T follicular helper cell (primary cell): ENCODE data around the gene WDHD1.
"Not testable (repeated sequence)": the region's sequence is repeated elsewhere in the genome, so short reads cannot be mapped to it uniquely, and the experiment has no call there.

ENCODE experiments used
- DNase-seq: peaks from one replicate; pipeline ENCODE4 v3.0.0-alpha.2; 2020; ENCODE audit warnings: low read depth
- total RNA-seq, 2 experiments: gene quantifications; one replicate each; lab custom pipeline; 2026; lab: John Stamatoyannopoulos, UW

WDHD1 gene, protein sequence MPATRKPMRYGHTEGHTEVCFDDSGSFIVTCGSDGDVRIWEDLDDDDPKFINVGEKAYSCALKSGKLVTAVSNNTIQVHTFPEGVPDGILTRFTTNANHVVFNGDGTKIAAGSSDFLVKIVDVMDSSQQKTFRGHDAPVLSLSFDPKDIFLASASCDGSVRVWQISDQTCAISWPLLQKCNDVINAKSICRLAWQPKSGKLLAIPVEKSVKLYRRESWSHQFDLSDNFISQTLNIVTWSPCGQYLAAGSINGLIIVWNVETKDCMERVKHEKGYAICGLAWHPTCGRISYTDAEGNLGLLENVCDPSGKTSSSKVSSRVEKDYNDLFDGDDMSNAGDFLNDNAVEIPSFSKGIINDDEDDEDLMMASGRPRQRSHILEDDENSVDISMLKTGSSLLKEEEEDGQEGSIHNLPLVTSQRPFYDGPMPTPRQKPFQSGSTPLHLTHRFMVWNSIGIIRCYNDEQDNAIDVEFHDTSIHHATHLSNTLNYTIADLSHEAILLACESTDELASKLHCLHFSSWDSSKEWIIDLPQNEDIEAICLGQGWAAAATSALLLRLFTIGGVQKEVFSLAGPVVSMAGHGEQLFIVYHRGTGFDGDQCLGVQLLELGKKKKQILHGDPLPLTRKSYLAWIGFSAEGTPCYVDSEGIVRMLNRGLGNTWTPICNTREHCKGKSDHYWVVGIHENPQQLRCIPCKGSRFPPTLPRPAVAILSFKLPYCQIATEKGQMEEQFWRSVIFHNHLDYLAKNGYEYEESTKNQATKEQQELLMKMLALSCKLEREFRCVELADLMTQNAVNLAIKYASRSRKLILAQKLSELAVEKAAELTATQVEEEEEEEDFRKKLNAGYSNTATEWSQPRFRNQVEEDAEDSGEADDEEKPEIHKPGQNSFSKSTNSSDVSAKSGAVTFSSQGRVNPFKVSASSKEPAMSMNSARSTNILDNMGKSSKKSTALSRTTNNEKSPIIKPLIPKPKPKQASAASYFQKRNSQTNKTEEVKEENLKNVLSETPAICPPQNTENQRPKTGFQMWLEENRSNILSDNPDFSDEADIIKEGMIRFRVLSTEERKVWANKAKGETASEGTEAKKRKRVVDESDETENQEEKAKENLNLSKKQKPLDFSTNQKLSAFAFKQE
- 11.1 to 33.2 reads per million in 2 experiments for total RNA-seq

DNA sequence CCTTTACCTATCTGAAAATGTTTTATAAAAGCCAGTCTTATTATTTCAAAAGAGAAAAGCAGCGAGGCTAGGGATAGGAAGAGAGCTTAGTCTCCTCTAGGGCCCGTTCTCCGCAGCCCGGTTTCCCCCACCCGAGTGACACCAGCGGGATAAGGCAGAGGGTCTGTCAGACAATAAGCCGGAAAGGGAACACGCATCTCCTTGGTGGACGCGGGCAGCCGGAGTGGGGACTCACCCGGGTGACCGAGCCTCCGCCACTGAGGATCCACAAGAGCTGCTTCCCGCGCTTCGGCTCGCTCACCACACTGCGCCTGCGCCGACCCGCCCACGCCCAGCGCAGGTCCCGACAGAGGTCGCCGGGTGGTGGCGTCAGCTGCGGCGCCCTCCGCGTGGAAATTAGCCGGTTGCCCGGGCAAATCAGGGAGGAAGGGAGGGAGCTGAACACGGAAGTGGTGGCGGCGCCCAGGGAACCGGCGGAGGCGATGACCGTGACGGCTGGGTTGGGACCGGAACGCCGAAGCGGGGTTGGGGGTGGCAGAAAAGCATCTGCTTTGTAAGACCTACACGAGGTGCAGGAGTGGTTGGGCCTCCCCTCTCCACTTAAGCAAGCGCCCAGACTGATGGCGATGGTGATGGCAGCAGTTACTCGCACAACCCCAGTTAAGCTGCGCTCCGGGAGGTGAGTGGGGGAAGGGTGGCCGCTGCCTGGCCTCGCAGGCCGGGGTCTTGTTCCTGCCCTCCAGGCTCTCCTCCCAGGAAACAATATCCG, at the start of gene WDHD1, which contains the start of gene SOCS4:
TSS of gene WDHD1 (minus strand) at position 307 of the 769 bp plus-strand sequence. CDS start 312 bp downstream, outside the sequence.
TSS of gene SOCS4 (plus strand) at position 444 of the 769 bp plus-strand sequence. CDS start 15,806 bp downstream, outside the sequence.
- peak; percentile 91 for DNase-seq

DNA sequence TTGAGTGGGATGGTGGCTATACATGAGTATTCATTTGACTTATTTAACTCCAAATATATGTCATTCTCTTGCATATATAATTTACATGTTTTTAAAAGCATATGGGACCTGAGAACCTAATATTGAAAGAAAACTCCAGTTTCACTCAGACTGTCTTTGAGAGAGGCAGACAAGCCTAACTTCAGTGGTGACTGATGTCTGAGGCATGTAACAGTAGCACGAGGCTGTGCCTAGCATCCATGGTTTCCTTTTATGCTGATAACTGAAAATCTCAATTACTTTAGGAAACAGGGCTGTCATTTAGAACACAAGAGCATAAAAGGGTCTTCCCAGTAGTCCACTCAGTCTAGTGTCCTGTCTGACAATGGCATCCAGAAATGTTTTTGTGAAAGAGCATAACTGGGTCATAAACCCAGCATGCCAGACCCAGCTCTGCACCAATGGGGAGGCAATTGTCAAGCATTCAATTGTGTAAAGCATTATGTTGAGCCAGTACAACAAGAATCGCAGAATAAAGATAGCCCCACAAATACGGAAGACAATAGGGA, 48.8 kb upstream of the WDHD1 start:
- no peak for DNase-seq

DNA sequence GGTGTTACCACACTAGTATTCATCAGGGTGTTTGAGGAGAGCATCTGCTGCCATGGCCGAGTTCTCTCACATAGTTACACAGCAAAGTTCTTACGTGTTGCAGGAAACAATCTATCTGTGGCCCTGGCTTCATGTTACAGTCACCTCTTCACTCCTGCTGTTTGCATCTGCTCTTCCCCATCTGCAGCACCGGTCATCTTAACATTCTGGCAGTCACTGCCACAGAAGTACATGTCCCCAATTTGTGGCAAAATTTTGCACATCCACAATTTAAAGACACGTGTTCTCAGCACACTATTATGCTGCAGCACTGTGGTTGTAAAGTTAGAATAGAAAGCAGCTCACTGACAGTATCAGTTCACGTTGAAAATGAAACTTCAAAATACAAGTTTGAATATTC, 47.8 kb upstream of the WDHD1 start:
- DNase-seq, result no peak

DNA sequence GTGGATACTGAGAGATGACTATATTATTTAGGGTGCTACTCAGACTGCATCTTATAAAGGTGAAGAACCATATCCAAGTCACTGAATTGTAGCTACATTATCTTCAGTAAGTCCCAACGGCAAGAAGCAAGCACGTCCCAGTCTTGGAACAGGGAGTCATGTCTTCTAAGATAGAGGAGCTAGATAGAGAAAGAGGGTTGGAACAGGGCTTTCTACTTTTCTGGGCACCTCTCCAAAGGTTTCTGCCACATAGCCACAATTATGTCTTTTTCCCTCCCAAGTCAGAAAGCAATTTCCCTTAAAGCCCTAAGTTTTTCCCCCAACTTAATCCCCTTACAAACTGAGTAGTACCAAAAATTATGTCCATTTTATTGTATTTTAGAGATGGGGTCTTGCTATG, 47.0 kb upstream of the WDHD1 start:
- DNase-seq, result no peak

DNA sequence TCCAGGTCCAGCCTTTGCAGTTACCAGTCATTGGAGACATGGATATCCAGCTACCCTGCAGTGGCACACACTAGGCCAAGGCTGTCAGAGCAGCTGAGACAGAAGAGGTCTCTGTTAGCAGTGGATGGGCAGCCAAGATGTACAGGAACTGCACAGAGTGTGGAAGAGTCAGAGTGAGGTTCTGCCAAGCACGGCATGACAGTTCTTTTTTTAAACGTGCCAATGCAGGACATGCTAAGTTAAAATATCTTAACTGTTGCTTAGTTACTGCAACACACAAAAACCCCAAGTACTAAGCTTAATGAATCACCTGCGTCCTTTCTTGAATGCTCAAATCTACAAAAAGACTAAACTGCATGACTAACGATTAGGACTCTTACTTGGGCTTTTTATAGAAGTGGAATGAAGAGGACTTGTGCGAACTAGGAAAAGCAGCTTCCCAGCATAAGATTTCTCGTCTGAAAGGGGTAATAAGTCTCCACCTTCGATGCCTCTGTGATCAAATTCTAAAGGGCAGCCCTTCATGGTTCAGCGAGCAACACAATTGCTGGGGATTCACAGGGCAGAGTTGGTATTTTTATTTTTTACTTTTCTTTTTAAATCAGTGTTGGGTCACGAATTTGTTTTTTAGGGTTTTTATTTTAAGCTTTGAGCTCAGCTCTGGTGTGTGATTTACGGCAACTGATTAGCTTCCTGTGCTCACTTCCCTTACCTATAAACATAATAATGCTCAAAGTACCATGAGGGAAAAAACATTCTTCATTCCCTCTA, 45.2 kb upstream of the WDHD1 start:
- no peak for DNase-seq

GRCh38 chr14:55070981-55071411, 44.1 kb upstream of the WDHD1 start:
- no peak for DNase-seq

DNA sequence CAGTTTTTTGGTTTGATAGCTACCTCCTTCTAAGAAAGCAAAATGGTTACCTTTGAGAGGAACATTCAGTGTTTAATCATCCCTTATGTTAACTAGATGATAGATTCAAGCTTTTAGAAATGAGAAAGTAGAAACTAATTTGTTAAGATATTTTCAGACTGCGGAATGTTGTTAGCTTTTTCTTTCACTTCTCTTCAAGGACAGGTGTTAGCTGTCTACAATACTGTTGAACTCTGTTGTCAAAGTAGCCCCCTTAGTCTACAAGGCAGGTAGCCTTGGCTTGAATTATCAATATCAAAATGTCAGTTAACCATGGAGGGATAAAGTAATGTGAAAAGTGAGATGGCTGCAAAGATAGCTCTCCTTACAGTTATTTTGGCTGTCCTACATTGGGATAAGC, 39.3 kb upstream of the WDHD1 start:
- no peak for DNase-seq

- no peak for DNase-seq
Observed at GRCh38 chr14:55065411-55065810, 38.5 kb upstream of the WDHD1 start.

DNA sequence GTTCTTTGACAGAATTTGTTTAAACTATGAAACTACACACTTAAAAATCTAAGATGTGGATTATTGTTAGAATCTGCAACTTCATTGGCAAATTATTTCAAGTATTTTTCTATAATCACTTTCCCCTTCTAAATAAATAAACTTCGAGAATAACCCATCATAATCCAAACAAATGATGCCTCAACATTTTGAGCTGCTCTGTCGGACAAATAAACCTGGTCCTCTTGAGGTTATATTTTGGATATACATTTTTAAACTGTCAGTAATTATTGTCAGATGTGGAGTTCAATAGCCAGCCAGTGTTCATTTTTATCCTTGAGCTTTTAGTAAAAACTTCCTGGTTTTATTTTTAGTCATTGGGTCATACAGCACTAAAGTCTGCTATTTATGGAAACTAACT, 38.0 kb upstream of the WDHD1 start:
- not testable (repeated sequence) for DNase-seq

GRCh38 chr14:55062517-55063351, 35.8 kb upstream of the WDHD1 start:
- DNase-seq, result no peak

DNA sequence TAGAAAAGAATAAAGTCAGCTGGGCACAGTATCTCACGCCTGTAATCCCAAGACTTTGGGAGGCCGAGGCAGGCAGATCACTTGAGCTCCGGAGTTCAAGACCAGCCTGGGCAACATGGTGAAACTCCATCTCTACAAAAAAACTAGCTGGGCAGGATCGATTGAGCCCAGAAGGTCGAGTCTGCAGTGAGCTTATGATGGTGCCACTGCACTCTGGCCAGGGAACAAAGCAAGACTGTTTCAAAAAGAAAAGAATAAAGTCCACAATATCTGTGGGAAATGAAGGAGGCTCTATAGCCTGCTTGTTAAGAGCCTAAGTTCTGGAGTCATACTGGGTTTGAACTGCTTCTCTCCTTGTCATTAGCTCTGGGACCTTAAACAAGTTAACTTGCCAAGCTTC, 32.4 kb upstream of the WDHD1 start:
- DNase-seq, result no peak

DNA sequence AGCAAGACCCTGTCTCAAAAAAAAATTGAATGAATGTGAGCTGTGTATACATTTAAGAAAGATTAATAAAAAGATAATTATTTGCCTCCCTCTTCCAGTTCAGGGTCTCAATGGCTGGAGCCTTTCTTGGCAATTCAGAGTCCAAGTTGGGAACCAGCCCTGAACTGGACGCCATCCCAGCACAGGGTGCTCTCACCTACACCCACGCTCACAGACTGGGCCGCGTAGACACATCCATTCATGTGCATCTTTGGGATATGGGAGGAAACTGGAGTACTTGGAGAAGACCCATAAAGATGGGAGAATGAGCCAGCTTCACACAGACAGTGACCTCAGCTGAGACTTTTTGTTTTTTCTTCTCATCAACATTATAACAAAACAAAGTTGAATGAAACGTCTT, 31.0 kb upstream of the WDHD1 start:
- no peak for DNase-seq

DNA sequence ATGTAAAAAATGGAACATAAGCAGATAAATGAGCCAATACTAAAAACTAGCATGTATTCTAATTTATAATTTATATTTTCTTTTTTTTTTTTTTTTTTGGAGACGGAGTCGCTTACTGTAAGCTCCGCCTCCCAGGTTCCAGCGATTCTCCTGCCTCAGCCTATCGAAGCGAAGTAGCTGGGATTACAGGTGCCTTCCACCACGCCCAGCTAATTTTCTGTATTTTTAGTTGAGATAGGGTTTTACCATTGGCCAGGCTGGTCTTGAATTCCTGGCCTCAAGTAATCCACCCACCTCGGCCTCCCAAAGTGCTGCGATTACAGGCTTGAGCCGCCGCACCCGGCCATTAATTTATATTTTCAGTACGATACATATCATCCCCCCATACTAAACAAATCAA, 27.2 kb upstream of the WDHD1 start:
- no peak for DNase-seq

GRCh38 chr14:55053500-55053899, 26.6 kb upstream of the WDHD1 start:
- DNase-seq, result no peak

- DNase-seq, result no peak
Observed at GRCh38 chr14:55053018-55053417, 26.1 kb upstream of the WDHD1 start.

DNA sequence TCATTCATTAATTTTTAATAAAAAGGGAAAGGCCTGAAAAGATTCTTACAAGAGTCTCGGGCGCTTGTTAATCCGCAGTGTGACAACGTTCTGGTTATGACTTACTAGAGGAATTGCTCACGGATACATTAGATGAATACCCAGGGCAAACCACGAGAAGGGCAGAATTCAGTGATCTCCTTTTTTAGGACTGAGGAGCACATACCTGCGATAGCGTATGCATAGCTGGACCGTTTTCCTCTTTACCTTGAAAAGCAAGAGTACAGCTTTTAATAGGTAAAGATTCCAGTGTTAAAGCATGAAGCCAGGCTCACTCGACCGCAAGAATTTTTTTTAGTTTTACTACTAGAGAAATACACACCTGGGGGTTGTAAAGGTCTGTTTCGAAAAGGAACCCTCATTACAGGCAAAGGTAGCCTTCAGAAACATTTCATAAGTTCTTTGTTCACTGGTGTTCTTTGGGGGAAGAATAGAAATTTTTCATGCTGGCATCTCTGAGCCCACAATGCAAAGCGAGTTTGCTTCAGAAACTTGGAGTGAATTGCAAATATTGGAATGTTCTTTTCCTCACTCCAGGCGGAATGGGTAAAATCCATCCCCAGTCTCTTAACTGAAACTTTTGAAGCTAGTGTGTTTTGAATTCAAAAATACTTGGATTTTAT, 25.5 kb upstream of the WDHD1 start:
- no peak for DNase-seq

DNA sequence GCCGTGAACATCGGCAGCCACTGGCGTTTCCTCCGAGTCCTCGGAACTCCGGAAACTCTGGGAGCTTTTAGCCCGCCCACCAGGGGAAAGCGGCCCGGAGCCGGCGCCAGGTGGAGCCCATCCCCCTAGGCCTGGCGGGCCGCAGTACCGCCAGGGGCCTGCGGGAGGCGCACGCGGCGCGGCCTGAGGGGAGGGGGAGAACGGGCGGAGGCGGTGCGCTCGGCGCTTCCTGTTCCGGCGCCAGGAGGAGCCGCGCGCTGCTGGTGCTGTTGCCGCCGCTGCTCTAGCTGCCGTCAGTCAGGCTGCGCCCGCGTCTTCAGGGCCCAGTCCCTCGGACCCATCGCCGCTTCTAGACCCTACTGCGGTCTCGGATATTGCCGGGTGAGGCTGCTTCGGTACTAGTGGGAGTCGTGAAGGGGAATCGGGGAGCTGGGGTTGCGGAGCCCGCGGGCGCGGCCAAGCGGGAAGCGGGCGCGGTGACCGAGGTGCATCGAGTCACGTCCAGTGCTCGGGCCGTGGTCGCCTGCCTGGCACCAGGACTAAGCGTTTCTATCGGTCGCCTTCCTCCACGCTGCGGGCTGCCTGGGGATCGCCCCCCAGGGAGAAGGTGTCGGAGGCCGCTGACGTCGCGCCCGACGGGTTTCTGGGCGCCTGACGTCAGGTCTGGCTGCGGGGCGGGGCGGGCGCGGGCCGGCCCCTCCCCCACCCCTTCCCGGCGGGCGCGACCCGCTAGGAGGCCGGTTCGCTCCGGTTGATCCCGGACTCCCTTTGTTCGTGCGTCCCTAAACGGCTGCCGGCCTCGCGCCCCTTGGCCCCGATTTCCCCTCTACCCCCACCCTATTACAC, 24.7 kb upstream of the WDHD1 start, which contains the start of gene MAPK1IP1L:
TSS of gene MAPK1IP1L (plus strand) at position 225 of the 846 bp plus-strand sequence. CDS start 10,037 bp downstream, outside the sequence.
- DNase-seq, result peak; percentile 84

GRCh38 chr14:55051165-55051422, 24.2 kb upstream of the WDHD1 start:
- no peak for DNase-seq
